Tibial artery (tissue), 4 donors: ENCODE measurements around the gene CMSS1.
"Not testable (repeated sequence)": the region's sequence is repeated elsewhere in the genome, so short reads cannot be mapped to it uniquely, and the experiment has no call there.

ENCODE experiments used
- DNase-seq, 2 donors: peaks; one replicate each; pipeline ENCODE4 v3.0.0-alpha.2; 2019
- H3K27ac ChIP-seq, 2 donors: fragments of 200-600 bp; sonication (generic) in 1 of 2; 1 replicate in 1 of 2; 2 replicates in 1 of 2; pipeline ENCODE4 v1.5.1; 2018 to 2019; ENCODE audit warnings: mild to moderate bottlenecking in 1 of 2
- H3K27me3 ChIP-seq, 2 donors: fragments of 200-600 bp; sonication (generic) in 1 of 2; one replicate each; pipeline versions ENCODE4 v1.5.1 to v1.6.0; 2016 to 2019
- H3K36me3 ChIP-seq, 3 donors: fragments of 200-600 bp; sonication (generic) in 2 of 3; one replicate each; pipeline ENCODE4 v1.5.1; 2016 to 2019; ENCODE audit warnings: mild to moderate bottlenecking in 2 of 3
- H3K4me1 ChIP-seq, 4 donors: fragments of 200-600 bp; sonication (generic) in 2 of 4; 1 replicate in 3 of 4; 2 replicates in 1 of 4; pipeline ENCODE4 v1.5.1; 2016 to 2019
- H3K4me3 ChIP-seq, 2 donors: fragments of 200-600 bp; sonication (generic) in 1 of 2; 1 replicate in 1 of 2; 2 replicates in 1 of 2; pipeline ENCODE4 v1.5.1; 2018 to 2019; ENCODE audit warnings: mild to moderate bottlenecking in 2 of 2
- H3K9me3 ChIP-seq, 3 donors: fragments of 200-600 bp; sonication (generic) in 1 of 3; one replicate each; pipeline ENCODE4 v1.5.1; 2016 to 2019
- CTCF ChIP-seq, 2 experiments: fragments of 200-600 bp in 1 of 2; fragments of 450-650 bp in 1 of 2; IDR thresholded peaks; one replicate each; pipeline ENCODE4 v1.5.1; 2017 to 2019; ENCODE audit warnings: antibody characterized with exemption in 2 of 2, mild to moderate bottlenecking in 1 of 2, moderate library complexity in 1 of 2
- intact Hi-C: fragments of 100-400 bp; cut with DNase I; formaldehyde crosslinking; loops from one replicate; pipeline ENCODE4 v1.15.0; 2023; ENCODE audit warnings: low total_unique reads

Gene CMSS1

DNA sequence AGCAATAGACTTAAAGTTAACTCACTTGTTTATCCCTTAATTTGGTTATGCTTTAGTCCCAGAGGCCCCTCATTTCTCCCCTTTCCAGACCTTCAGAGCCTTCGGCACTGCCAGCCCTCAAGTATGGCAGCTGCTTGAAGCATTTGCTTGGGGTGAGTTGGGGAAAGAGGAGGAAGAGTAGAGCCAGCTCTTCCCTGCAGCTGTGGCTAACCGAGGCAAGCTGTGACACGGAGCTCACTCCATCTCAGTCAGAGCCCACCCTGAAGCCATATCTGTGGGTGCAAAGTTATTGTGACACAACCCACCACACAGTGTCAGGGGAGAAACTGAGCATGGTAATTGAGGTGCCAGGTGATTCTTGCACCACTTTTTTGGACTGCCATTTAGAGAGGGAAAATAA lies 230.6 kb downstream of the CMSS1 start:
- Histone ChIP-seq H3K27ac (peak overlapping the region; percentile 58), H3K27me3 (no peaks in the 10 kb centered on the region), H3K4me1 (peaks cover 0 to 50% (median 19%) of the 10 kb centered on the region in 4 donors), H3K36me3 (no peaks in the 10 kb centered on the region), H3K4me3 (no peak overlapping the region), H3K9me3 (no peaks in the 10 kb centered on the region)
- intact Hi-C loops, result no loop called here
- no peak for DNase-seq
- TF ChIP-seq CTCF (IDR thresholded peaks at IDR 0.05), result no peak

DNA sequence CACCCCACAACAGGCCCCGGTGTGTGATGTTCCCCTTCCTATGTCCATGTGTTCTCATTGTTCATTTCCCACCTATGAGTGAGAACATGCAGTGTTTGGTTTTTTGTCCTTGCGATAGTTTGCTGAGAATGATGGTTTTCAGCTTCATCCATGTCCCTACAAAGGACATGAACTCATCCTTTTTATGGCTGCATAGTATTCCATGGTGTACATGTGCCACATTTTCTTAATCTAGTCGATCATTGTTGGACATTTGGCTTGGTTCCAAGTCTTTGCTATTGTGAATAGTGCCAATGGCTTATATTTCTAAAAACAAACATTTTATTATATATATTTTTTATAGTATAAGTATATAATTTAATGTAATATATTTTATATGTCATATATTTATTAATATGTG lies 233.9 kb downstream of the CMSS1 start:
- not testable (repeated sequence) for H3K36me3 ChIP-seq, H3K4me3 ChIP-seq, H3K27ac ChIP-seq, H3K9me3 ChIP-seq, DNase-seq, H3K27me3 ChIP-seq
- H3K4me1 ChIP-seq, result peaks cover 0 to 39% (median 15%) of the 10 kb centered on the region in 4 donors
- intact Hi-C loops, result loop anchor here (10.0 kb wide), 1 partner anchor 207 kb away; no protein-coding TSS in a partner anchor

GRCh38 chr3:100053951-100054620 lies 236.4 kb downstream of the CMSS1 start:
- H3K9me3 ChIP-seq, result no peaks in the 10 kb centered on the region
- no peak for TF ChIP-seq CTCF (IDR thresholded peaks at IDR 0.05)
- DNase-seq, result no peak
- H3K4me3 ChIP-seq, result no peak overlapping the region
- H3K27ac ChIP-seq, result no peak overlapping the region
- intact Hi-C loops, result loop anchor here (10.0 kb wide), 1 partner anchor 209 kb away; no protein-coding TSS in a partner anchor
- peaks cover 0 to 31% (median 6%) of the 10 kb centered on the region in 4 donors for H3K4me1 ChIP-seq
- no peaks in the 10 kb centered on the region for H3K27me3 ChIP-seq
- H3K36me3 ChIP-seq, result no peaks in the 10 kb centered on the region

GRCh38 chr3:100057716-100058575 lies 240.3 kb downstream of the CMSS1 start:
- peaks cover 0 to 47% (median 15%) of the 10 kb centered on the region in 4 donors for H3K4me1 ChIP-seq
- TF ChIP-seq CTCF (IDR thresholded peaks at IDR 0.05), result peak in 1 of 2 experiments; percentile 9
- no peaks in the 10 kb centered on the region for H3K36me3 ChIP-seq
- H3K27ac ChIP-seq, result peak overlapping the region; percentile 14 to 28
- no peaks in the 10 kb centered on the region for H3K27me3 ChIP-seq
- intact Hi-C loops, result loop anchor here (10.0 kb wide), 1 partner anchor 213 kb away; no protein-coding TSS in a partner anchor
- no peaks in the 10 kb centered on the region for H3K9me3 ChIP-seq
- no peak overlapping the region for H3K4me3 ChIP-seq
- no peak for DNase-seq

- no peak for TF ChIP-seq CTCF (IDR thresholded peaks at IDR 0.05)
- H3K4me1 ChIP-seq, result peaks cover 0 to 63% (median 17%) of the 10 kb centered on the region in 4 donors
- no peaks in the 10 kb centered on the region for H3K36me3 ChIP-seq
- no peak for DNase-seq
- H3K27me3 ChIP-seq, result no peaks in the 10 kb centered on the region
- H3K4me3 ChIP-seq, result no peak overlapping the region
- intact Hi-C loops, result loop anchor here (10.0 kb wide), 1 partner anchor 215 kb away; no protein-coding TSS in a partner anchor
- peak overlapping the region; percentile 10 to 18 for H3K27ac ChIP-seq
- H3K9me3 ChIP-seq, result no peaks in the 10 kb centered on the region
Observed at GRCh38 chr3:100059472-100059871, 241.8 kb downstream of the CMSS1 start.
